Posterior vena cava (tissue), 2 donors: ENCODE results near the gene ARHGEF40. TPM values are rescaled to one million over a fixed set of nuclear protein-coding genes. Genes with fewer than 3 reads are reported as not detected.

Experiments
- DNase-seq: peaks from one replicate; pipeline ENCODE4 v3.0.0-alpha.2; 2020; ENCODE audit warnings: low spot score
- intact Hi-C, 2 donors: fragments of 100-400 bp; cut with DNase I; formaldehyde crosslinking; loops; one replicate each; pipeline versions ENCODE4 v1.14.1 to v1.14.2; 2022 to 2023
- total RNA-seq, 2 donors: library from RNA; stranded (reverse); fragmentation: NEBNext Ultra II Directional; extraction: Animal tissue kit (Norgen Biotek cat#: 25700); gene quantifications; one replicate each; pipeline ENCODE4 v1.2.1, GENCODE V29; 2021
- donor health status: DM: yes; HTN: yes; CAD: no.
- donor health status: DM: yes; HTN: yes; CAD: no.

The ARHGEF40 gene
- total RNA-seq, 2 donors from 2014 or later = 41.4 to 48.6 TPM

DNA sequence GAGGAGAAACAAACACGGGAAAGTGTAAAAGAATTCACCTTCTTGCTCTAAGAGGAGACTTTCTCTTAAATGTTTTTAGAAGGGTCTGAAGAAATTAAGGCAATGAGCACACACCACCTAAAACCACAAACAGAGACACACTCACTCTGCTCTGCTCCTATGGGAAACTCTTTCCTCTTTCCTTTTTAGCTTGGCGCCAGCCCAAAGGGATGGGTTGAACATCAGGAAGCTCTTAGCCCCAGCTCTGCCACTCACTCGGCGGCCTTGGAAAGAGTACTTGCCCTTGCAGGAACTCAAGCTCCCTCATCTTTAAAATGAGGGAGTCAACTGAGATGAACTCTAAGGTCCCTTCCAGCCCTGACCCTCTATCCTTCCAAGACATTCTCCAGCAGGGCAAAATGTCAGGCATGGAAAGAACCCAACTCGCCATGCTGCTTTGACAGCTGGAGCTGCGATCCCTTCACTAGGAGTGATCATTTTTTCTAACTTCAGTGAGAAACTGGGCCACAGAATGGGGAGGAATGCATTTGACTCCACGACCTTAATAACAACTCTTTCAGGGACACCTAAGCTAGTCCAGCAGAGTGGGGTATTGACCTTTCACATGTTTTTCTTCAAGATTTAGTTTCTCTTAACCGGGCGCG, 13.5 kb upstream of the ARHGEF40 start:
- DNase-seq = no peak
- intact Hi-C loops = no loop called here

DNA sequence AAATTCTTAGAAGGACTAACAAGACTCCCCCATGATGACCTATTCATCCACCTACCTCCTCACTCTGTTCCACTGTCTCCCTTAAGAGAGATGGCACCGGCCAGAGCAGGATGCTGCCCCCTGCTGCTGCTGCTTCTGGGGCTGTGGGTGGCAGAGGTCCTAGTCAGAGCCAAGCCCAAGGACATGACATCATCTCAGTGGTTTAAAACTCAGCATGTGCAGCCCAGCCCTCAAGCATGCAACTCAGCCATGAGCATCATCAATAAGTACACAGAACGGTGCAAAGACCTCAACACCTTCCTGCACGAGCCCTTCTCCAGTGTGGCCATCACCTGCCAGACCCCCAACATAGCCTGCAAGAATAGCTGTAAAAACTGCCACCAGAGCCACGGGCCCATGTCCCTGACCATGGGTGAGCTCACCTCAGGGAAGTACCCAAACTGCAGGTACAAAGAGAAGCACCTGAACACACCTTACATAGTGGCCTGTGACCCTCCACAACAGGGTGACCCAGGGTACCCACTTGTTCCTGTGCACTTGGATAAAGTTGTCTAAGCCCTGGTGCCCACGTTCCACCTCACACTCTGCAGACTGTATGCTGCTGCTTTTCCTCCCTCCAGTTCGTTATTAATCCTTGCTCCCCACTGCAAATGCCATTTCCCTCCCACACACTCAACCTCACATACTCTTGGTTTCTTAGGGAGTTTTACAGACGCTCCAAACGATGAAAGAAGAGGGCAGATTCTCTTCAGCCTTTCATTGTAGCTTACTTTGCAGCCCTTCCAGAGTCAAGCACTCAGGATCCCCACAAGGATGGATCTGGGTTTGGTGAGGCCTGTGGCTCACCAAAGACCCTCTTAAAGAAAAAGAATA, 12.1 kb upstream of the ARHGEF40 start, which contains the start of gene RNASE8:
Gene RNASE8 (plus strand): TSS at position 20 of the 873 bp plus-strand sequence. CDS start 71 bp downstream, at position 91.
- intact Hi-C loops = no loop called here
- no peak for DNase-seq

DNA sequence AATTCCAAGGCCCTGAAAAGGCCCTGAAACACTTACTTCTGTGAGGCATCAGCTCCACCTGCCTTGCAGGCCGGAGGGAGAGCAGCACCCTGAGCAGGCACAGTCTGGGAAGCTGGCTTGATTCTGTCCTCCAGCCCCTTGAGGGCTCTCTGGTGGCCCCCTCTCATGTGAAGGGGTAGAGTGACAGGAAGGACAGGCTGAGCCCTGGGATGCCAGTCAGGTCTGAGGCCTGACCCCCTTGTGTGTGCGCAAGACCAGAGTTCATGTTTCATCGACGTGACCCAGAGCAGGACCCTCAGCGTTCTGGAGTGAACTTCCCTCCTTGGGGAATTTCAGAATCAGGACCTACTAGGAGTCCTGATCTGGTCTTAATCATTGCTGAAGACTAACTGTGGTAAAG, 11.2 kb upstream of the ARHGEF40 start:
- DNase-seq = no peak
- intact Hi-C loops = no loop called here

DNA sequence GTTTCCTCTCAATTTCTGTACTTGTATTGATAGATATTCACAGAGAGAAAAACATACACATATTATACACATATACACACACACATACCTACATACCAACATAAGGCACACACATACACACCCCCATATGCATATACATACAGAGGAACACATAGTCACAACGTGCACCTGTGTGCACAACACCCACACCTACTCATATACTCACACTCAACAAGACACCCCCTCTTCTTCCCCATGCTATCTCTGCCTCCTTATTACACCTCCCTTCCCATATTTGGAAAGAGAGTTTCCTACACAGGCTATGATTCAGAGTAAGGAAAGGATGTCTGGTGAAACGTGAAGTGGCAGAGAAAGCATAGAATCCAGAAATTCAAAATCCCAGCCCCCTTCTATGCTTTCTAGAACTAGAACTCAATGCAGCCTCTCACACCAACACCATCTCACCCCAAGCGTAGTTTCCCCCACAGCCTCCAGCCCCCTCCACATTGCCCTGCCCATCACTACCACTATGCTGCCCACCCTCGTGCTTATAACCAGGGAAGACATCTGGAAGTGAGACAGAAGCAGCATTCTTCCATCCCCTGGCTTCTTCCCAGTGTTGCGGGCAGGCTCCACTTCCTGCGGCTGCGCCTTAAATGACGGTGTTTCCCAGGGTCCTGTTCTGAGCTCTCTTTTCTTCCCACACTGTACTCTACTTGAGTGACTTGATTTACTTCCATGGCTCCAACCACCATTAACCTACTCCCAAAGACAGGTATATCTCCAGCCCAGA, 10.1 kb upstream of the ARHGEF40 start:
- DNase-seq = no peak
- intact Hi-C loops = no loop called here

DNA sequence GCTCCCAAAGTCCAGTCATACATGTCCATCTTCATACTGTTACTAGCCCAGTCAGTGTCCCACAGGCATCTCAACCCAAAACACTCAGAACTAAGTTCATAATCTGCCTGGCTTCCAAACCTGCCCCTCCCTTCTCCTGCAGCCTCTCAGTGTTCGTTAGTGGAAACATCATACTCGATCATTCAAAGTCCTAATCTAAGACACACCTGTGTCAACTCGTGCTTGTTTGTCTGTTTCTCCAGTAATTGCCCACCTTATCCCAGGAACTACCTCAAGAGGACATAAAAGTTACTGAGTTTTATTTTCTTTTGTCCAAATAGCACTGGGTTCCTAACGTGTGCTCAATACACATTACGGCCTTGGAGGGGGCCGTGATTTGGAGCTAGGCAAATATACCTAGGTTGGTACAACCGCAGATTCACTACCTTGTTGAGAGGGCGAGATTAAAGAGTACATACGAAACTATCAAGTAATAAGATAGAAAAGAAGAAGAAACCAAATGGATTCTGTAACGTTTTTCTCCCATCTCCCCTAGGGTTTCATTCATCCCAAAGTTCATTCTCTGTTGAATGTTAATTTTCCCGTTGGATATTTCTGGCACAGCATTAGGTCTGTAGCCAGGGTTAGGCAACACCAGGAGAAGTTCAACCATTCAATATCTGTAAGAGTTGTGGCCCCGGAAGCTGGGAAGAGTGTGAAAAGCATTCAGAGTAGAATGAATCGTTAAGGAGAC, 9.3 kb upstream of the ARHGEF40 start:
- DNase-seq = no peak
- intact Hi-C loops = no loop called here

DNA sequence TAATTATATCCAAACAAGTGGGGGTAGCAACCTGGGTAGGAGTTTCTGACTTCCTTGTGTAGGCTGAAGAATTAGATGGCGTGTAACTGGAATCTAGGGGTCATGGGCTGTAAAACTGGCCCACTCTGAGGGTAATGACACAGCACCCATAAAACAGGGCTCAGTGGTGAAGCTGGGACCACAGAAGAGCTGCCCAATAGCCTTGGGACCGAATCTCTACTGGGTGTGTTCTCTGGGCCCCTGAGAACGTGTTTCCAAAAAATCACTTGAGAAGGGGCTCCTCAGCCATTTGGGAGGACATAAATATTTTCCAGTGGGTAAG, 8.8 kb upstream of the ARHGEF40 start:
- intact Hi-C loops = no loop called here
- DNase-seq = no peak

DNA sequence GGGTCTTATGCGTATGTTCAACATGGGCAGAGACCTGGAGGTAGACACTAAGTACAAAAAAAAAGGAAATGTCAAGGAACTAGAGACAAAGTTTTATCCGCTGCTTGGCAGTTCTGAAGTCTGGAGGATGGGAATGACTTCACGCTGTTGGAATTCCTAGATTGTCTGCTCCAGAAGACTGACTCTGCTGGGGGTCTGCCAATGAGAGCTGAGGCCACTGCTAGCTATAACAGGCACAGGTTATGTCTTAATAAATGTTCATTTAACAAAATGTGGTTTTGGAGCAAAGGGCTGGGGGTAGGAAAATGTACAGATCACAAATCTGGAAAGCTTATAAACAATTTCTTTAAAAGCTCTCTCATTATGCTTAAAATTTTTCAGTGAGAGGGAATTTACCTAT, 6.6 kb upstream of the ARHGEF40 start:
- no peak for DNase-seq
- intact Hi-C loops = no loop called here

DNA sequence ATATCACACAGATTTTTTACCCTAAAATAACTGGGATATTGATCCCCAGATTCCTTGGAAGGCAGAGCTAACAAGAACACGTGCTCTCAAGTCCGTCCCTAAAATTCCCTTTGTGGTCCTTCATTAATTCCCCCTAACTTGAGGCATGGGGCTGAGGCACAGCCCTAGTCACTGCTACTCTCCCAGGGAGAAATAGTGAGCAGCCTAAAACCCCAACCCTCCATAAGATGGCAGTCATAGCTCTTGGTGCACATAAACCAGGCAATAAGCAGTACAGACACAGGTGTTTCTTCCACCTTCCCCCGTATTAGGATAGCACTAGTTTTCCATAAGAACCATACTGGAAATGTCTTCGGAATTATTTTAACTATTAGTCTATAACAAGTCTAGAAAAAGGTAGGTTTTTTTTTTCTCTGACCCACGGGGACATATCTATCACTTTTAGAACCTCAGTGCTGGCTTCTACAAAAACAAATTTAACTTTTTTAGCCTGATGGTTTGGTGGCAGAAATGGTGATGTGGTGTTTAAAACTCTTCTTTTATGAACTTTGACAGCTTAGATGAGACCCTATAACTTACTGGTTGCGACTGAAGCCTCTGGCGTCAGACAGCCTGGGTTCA, 3.1 kb upstream of the ARHGEF40 start:
- intact Hi-C loops = loop anchor here in 1 of 2 donors (5.0 kb wide), 1 partner anchor 40 kb away; no protein-coding TSS in a partner anchor
- DNase-seq = no peak

DNA sequence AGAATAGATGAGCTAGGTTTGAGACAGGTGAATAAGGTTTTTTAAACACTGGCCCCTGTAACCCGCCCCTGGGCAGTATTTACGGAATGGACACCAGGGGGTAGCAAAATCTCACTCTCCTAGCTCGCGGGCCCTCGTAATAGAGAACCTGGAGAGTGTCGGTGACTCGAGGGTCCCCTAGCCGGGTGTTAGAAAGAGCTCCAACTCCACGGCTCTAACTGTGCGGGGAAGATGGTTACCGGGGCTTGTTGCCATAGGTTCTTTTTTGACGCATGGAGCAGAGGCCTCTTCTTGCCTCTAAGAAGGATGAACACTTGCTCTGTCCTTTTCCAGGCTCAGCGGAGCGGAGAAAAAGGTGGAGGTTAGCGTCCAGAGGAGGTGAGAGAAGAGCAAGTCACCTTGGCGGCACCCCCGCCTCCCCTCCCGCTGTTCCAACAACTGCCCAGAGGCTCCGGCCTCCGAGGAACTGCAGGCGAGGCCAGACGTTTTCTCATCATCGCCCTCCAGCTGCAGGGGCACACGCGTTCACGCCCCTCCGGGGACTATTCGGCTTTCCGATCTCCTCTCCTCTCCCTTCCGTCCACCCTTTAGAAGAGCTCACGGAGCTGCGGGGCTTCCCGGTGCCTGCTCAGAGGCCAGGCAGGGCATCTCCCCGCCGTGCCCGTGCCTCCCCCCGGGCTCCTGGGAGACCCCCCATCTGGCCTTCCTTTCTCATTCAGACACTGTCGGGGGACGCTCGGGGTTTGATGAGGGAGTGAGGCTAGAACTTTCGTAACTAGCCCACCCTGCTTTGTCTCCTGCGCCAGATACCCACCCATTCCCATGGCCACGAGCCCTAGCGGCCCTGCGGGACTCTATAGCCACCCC, 1.4 kb upstream of the ARHGEF40 start:
- peak; percentile 88 for DNase-seq
- intact Hi-C loops = loop anchor here in 1 of 2 donors (5.0 kb wide), 1 partner anchor 39 kb away; no protein-coding TSS in a partner anchor

DNA sequence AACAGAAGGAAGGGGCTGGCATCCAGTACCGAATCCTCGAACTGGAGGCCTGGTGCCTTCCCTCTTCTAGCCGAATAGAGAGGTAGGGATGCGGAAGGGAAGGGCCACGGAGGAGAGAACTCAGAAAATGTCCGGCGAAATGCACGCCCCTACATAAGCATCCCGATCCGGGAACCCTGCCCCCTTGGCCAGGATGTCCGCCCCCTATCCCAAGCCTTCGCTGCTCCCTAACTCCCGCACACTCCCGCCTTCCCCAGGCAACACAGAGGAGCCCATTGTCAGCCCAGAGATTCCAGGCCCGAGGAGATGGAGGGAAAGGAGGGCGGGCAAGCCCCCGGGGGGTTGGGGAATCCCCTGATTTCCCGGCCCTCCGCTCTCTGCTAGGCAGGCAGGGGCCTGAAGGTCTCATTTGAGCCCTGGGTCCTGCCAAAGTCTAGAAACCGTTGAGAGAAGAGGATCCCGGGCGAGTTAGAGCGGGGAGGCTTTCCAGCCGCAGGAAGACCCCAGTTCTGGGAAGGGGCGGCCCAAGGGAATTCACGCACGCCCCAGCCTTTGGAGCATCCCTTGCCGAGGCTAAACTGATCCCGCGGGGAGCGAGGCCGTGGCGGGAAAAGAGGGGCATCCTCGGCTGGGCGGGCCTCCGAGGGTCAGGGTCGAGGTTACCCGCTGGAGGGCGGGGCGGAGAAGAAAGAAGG, 569 bp upstream of the ARHGEF40 start:
- DNase-seq = peak; percentile 87

DNA sequence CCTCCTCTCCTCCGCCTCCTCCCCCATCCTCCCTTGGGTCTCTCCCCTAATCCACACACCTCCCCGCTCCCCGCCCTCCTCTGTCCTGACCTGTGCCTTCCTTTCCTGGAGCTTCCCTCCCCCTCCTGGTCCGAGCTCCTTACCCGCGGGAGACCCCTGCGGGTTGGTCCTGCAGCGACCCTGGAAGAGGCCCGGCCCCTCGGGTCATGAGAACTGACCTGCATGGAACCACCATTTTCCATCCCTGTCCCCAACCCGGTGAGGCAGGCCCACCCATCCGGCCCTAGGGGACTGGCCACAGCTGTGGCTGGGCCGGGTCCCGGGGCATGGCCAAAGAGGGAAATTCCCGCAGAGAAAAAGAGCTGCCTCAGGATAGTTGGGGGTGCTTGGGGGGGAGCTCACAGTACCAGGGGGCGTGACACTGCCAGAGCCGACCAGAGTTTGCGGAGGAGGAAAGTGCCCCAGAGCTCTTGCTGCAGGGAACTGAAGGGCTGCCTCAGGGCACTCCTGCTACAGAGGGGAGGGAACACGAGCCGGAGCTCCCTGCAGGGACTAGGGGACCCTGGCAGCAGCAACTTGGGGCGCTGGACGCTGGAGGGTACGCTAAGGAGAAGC, 613 bp downstream of the ARHGEF40 start:
- DNase-seq = peak; percentile 84
- intact Hi-C loops = loop anchor here in 1 of 2 donors (5.0 kb wide), 1 partner anchor 37 kb away; no protein-coding TSS in a partner anchor

More for the DNA sequence above, 569 bp upstream of the ARHGEF40 start:
- intact Hi-C loops = loop anchor here (5.0 kb wide), 1 partner anchor 38 kb away; no protein-coding TSS in a partner anchor

DNA sequence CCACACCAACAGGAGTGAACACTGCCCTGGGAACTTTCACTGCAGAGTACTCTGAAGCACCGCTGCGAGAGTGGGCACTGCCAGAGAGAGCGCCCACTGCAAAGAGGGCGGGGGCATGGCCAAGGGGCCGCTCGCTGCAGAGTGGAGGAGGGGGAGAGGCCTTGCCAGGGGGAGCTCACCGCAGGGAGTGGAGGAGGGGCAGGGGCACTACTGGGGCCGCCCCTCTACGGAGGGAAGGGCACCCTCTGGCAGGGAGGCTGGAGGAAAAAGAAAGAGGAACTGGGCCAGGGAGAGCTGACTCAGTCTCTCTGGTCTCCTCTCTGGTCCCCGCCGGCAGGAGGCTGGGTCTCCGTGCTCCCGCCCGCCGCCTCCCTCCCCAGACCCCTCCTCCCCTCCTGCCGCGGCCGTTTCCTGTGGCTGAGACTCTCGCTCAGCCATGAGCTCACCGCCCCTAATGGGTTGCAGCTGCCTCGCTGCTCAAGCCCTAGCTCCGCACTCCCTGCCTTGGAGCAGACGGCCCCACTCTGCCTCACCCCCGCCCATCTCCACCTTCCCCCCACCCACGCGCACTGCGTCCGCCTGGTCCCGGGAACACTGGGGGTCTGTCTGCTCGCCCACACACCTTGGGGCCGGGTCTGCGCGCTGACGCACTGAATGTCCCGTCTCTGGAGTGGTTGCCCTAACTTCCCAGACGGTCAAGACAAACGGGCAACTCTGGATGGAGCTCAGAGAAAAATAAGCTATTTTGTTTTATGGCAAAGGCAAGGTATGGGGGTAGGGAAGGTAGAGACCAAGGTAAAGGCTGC, 1.3 kb downstream of the ARHGEF40 start:
- peak; percentile 97 for DNase-seq
- intact Hi-C loops = loop anchor here in 1 of 2 donors (2.0 to 5.0 kb wide), 2 partner anchors 15 to 36 kb away; no protein-coding TSS in a partner anchor

DNA sequence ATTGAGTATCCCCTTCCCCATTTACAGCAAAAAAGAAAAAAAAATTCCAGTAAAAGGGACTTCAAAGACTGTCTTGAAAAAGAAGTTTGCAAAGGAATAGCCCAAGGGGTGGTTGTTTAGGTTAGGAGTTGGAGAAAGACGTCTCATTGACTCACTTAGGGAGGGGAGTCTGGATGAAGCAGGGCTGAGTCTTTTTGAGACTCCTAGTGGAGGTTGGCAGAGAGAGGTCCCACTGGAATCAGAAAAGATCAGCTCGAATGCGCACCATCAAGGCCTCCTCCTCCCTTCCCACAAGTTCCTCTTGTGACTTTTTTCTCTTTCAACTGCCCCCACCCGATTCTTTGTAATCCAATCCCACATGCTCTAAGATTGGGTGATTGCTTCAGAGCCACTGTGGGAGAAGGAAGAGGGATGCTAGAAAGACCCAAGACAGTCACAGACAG, 1.9 kb downstream of the ARHGEF40 start:
- no peak for DNase-seq
- intact Hi-C loops = loop anchor here in 1 of 2 donors (2.0 to 5.0 kb wide), 2 partner anchors 15 to 35 kb away; no protein-coding TSS in a partner anchor

DNA sequence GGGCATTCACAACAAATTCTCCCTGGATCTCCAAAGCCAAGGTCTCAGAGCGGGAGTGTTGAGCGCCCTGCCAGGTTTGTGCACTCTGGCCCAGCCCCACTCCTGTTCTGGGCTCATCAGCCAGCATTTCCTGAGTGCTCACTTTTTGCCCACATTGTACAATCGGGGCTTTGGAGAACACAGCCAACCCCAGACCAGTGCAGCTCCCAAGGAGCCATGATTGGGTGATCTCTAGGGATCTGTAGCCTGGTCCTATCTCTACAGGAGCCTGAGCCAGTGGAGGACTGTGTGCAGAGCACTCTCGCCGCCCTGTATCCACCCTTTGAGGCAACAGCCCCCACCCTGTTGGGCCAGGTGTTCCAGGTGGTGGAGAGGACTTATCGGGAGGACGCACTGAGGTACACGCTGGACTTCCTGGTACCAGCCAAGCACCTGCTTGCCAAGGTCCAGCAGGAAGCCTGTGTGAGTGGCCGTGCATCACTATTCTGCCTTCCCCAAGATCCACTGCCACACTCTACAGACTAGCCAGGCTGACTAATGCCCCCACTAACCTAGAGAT, 2.8 kb downstream of the ARHGEF40 start:
- intact Hi-C loops = loop anchor here in 1 of 2 donors (2.0 to 5.0 kb wide), 2 partner anchors 14 to 34 kb away; no protein-coding TSS in a partner anchor
- no peak for DNase-seq

DNA sequence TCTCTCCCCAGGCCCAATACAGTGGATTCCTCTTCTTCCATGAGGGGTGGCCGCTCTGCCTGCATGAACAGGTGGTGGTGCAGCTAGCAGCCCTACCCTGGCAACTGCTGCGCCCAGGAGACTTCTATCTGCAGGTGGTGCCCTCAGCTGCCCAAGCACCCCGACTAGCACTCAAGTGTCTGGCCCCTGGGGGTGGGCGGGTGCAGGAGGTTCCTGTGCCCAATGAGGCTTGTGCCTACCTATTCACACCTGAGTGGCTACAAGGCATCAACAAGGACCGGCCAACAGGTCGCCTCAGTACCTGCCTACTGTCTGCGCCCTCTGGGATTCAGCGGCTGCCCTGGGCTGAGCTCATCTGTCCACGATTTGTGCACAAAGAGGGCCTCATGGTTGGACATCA, 3.8 kb downstream of the ARHGEF40 start:
- intact Hi-C loops = loop anchor here (1.0 to 5.0 kb wide), 3 partner anchors 13 to 42 kb away; no protein-coding TSS in a partner anchor

More for the DNA sequence above, 3.8 kb downstream of the ARHGEF40 start:
- no peak for DNase-seq
